Measurements from ENCODE around the gene AFP. TPM values are rescaled to one million over a fixed set of nuclear protein-coding genes. Genes with fewer than 3 reads are reported as not detected.

AFP gene
- total RNA-seq, 1 donor from 2014 or later: 3.3 TPM

- no peak for DNase-seq (ENCODE audit: low spot score)
- no peak for ATAC-seq
These were observed 18.9 kb downstream of the AFP start for GRCh38 chr4:73454920-73455319.

GRCh38 chr4:73456177-73457022, 20.4 kb downstream of the AFP start:
- ATAC-seq (no peak), DNase-seq (ENCODE audit: low spot score) (no peak)

GRCh38 chr4:73458184-73459047, 22.4 kb downstream of the AFP start:
- DNase-seq (ENCODE audit: low spot score) (no peak), ATAC-seq (peak; percentile 17)

- ATAC-seq (no peak), DNase-seq (ENCODE audit: low spot score) (no peak)
These were observed 23.0 kb downstream of the AFP start for GRCh38 chr4:73459048-73459421.

- DNase-seq (ENCODE audit: low spot score): no peak
- no peak for ATAC-seq
These were observed 25.0 kb downstream of the AFP start for GRCh38 chr4:73460913-73461522.

GRCh38 chr4:73468170-73468569, 32.1 kb downstream of the AFP start:
- DNase-seq (ENCODE audit: low spot score): no peak
- no peak for ATAC-seq

- ATAC-seq: no peak
- no peak for DNase-seq (ENCODE audit: low spot score)
These were observed 34.7 kb downstream of the AFP start for GRCh38 chr4:73470728-73471127.

- no peak for DNase-seq (ENCODE audit: low spot score)
- ATAC-seq: no peak
These were observed 41.2 kb downstream of the AFP start for GRCh38 chr4:73477176-73477575.

- no peak for DNase-seq (ENCODE audit: low spot score)
- peak; percentile 52 for ATAC-seq
These were observed 43.3 kb downstream of the AFP start for GRCh38 chr4:73479323-73479722.

- ATAC-seq (peak; percentile 32), DNase-seq (ENCODE audit: low spot score) (no peak)
These were observed 45.3 kb downstream of the AFP start, which contains the start of gene AFM for GRCh38 chr4:73481358-73481757. AFM (plus strand) TSS chr4:73481745; CDS start chr4:73481776, 31 bp downstream.

GRCh38 chr4:73485085-73485484, 49.1 kb downstream of the AFP start:
- DNase-seq (ENCODE audit: low spot score) (no peak), ATAC-seq (no peak)

GRCh38 chr4:73485596-73485995, 49.6 kb downstream of the AFP start:
- DNase-seq (ENCODE audit: low spot score) (no peak), ATAC-seq (no peak)

GRCh38 chr4:73486497-73486896, 50.5 kb downstream of the AFP start:
- no peak for ATAC-seq
- no peak for DNase-seq (ENCODE audit: low spot score)

GRCh38 chr4:73487233-73487632, 51.2 kb downstream of the AFP start:
- ATAC-seq: no peak

GRCh38 chr4:73499996-73500765, 64.2 kb downstream of the AFP start:
- DNase-seq (ENCODE audit: low spot score): no peak
- peak; percentile 4 for ATAC-seq

More at GRCh38 chr4:73487233-73487632, 51.2 kb downstream of the AFP start:
- no peak for DNase-seq (ENCODE audit: low spot score)

GRCh38 chr4:73501664-73502265, 65.7 kb downstream of the AFP start:
- peak; percentile 28 for ATAC-seq

GRCh38 chr4:73505567-73505966, 69.5 kb downstream of the AFP start:
- DNase-seq (ENCODE audit: low spot score) (no peak), ATAC-seq (no peak)

More at GRCh38 chr4:73501664-73502265, 65.7 kb downstream of the AFP start:
- DNase-seq (ENCODE audit: low spot score): no peak
